Transverse colon (tissue), 4 donors: ENCODE data around the gene PACRG. TPM values are rescaled to one million over a fixed set of nuclear protein-coding genes. Genes with fewer than 3 reads are reported as not detected.

Source experiments
- DNase-seq: peaks from one replicate; pipeline ENCODE4 v3.0.0-alpha.2; 2019
- H3K27ac ChIP-seq, 4 donors: fragments of 200-600 bp; sonication (generic); 2 replicates each; pipeline ENCODE4 v1.5.1; 2016 to 2018; ENCODE audit warnings: inconsistent platforms in 4 of 4
- H3K27me3 ChIP-seq: fragments of 200-600 bp; sonication (generic); 2 replicates; pipeline ENCODE4 v1.5.1; 2017; ENCODE audit warnings: inconsistent platforms
- H3K36me3 ChIP-seq, 4 donors: fragments of 200-600 bp; sonication (generic); 2 replicates each; pipeline ENCODE4 v1.5.1; 2017 to 2019; ENCODE audit warnings: inconsistent platforms in 4 of 4
- H3K4me1 ChIP-seq, 4 donors: fragments of 200-600 bp; sonication (generic); 2 replicates each; pipeline ENCODE4 v1.5.1; 2017 to 2020; ENCODE audit warnings: inconsistent platforms in 4 of 4
- H3K4me3 ChIP-seq, 4 donors: fragments of 200-600 bp; sonication (generic); 1 replicate in 1 of 4; 2 replicates in 3 of 4; pipeline versions ENCODE4 v1.5.1 to v1.6.1; 2017 to 2019; ENCODE audit warnings: inconsistent platforms in 4 of 4
- H3K9me3 ChIP-seq, 2 donors: fragments of 200-600 bp; sonication (generic); 2 replicates each; pipeline ENCODE4 v1.5.1; 2017 to 2019; ENCODE audit warnings: inconsistent platforms in 2 of 2
- CTCF ChIP-seq, 5 experiments: fragments of 200-600 bp in 3 of 5; fragments of 450-650 bp in 2 of 5; sonication (generic) in 3 of 5; IDR thresholded peaks; 1 replicate in 2 of 5; 2 replicates in 3 of 5; pipeline ENCODE4 v1.5.1; 2016 to 2017; ENCODE audit warnings: antibody characterized with exemption in 5 of 5, inconsistent platforms in 3 of 5, mild to moderate bottlenecking in 2 of 5, moderate library complexity in 1 of 5
- EP300 ChIP-seq: sonication (generic); formaldehyde crosslinking; IDR thresholded peaks from one replicate; pipeline ENCODE4 v1.6.1; 2017; ENCODE audit warnings: antibody characterized with exemption, low read depth
- POLR2A ChIP-seq: fragments of 450-650 bp; IDR thresholded peaks from one replicate; pipeline ENCODE4 v1.6.1; 2016; ENCODE audit warnings: antibody characterized with exemption, mild to moderate bottlenecking, moderate library complexity
- POLR2AphosphoS5 ChIP-seq, 3 donors: sonication (generic); formaldehyde crosslinking; IDR thresholded peaks; one replicate each; pipeline ENCODE4 v1.6.1; 2016; ENCODE audit warnings: antibody characterized with exemption in 3 of 3
- WGBS, 2 donors: methylation state at CpG; one replicate each; pipeline ENCODE4 v1.1.5; 2018; ENCODE audit warnings: low coverage in 1 of 2; 5-methylcytosine and 5-hydroxymethylcytosine counted together
- in situ Hi-C, 4 donors: fragments of 200-750 bp; cut with MboI; loops; one replicate each; pipeline versions ENCODE4 v1.15.0 to v1.15.1; 2017; ENCODE audit warnings: low sequenced_read_pairs in 3 of 4, low pct_ligation_motif_present in 1 of 4, low pct_unique_long_range_greater_than_20kb in 1 of 4
- intact Hi-C: fragments of 100-400 bp; cut with DNase I; formaldehyde crosslinking; loops from one replicate; pipeline ENCODE4 v1.15.1; 2023; ENCODE audit warnings: low total_unique reads
- total RNA-seq, 4 donors: library from RNA; depleted of rRNA; stranded (reverse); fragments of >200 nt; gene quantifications; one replicate each; pipeline ENCODE4 v1.1.0, GENCODE V29; 2016

The PACRG gene
- total RNA-seq, 4 donors from 2014 or later, result 1.2 to 13.8 (median 1.4) TPM; not detected in 1

DNA sequence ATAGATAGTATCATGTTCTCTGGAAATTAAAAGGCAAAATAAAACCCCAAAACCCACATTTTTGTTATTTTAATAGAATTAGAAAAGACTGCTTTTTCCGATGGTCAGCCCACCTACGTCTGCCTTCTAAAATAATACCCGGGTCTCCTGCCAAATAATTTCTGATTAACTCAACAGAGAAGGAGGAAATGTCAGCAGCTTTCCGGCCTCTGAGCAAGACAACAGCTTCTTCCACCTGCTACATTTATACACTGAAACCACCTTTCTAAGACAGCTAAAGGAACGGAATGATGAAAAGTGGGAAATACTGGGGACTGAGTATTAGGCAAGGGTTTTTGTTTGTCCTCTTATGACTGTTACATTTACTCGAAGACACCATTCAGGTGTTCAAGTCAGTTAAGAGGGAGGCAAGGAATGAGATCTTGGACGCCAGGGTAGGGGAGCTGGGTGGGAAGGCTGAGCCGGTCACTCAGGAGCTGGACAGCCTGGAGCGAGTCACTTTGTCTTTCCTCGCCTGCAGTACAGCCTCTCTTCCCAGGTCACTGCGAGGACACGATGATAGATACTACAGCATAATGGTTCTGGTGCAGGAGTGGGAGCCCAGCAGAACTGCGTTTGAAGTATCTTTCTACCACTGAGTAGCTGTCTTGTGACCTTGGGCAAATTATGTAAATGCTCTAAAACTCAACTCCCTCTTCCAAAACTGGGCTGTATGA lies 590.5 kb downstream of the PACRG start:
- in situ Hi-C loops, result no loop called here

GRCh38 chr6:163319609-163320366 lies 592.0 kb downstream of the PACRG start:
- in situ Hi-C loops (no loop called here), intact Hi-C loops (no loop called here)
- TF ChIP-seq POLR2A (no peak), CTCF (IDR thresholded peaks at IDR 0.05) (no peak), EP300 (no peak), POLR2AphosphoS5 (IDR thresholded peaks at IDR 0.05) (no peak)
- H3K27me3 ChIP-seq, result no peaks in the 10 kb centered on the region
- no peaks in the 10 kb centered on the region for H3K4me1 ChIP-seq
- H3K27ac ChIP-seq, result no peak overlapping the region
- DNase-seq, result no peak
- H3K36me3 ChIP-seq, result no peaks in the 10 kb centered on the region
- H3K4me3 ChIP-seq, result no peak overlapping the region
- no peaks in the 10 kb centered on the region for H3K9me3 ChIP-seq
- WGBS, 2 donors, result 81 to 83% methylated on average over 4 to 10 of the region's 10 CpGs

More for the DNA sequence above, 590.5 kb downstream of the PACRG start:
- 69 to 84% methylated on average over 5 to 13 of the region's 13 CpGs for WGBS, 2 donors
- H3K4me3 ChIP-seq, result no peak overlapping the region
- H3K27ac ChIP-seq, result no peak overlapping the region
- intact Hi-C loops, result no loop called here
- no peaks in the 10 kb centered on the region for H3K27me3 ChIP-seq
- no peaks in the 10 kb centered on the region for H3K36me3 ChIP-seq
- no peaks in the 10 kb centered on the region for H3K9me3 ChIP-seq
- TF ChIP-seq POLR2A, result no peak
- no peak for TF ChIP-seq POLR2AphosphoS5 (IDR thresholded peaks at IDR 0.05)
- no peak for TF ChIP-seq CTCF (IDR thresholded peaks at IDR 0.05)
- TF ChIP-seq EP300, result no peak
- no peaks in the 10 kb centered on the region for H3K4me1 ChIP-seq
- DNase-seq, result no peak

- no peak for TF ChIP-seq CTCF (IDR thresholded peaks at IDR 0.05)
- no peak for TF ChIP-seq POLR2AphosphoS5 (IDR thresholded peaks at IDR 0.05)
- no peak for TF ChIP-seq POLR2A
- no peak for TF ChIP-seq EP300
- in situ Hi-C loops, result no loop called here
- Histone ChIP-seq H3K9me3 (no peaks in the 10 kb centered on the region), H3K27me3 (no peaks in the 10 kb centered on the region), H3K4me1 (no peaks in the 10 kb centered on the region), H3K27ac (no peak overlapping the region), H3K4me3 (no peak overlapping the region), H3K36me3 (no peaks in the 10 kb centered on the region)
- 39 to 61% methylated on average over 3 of the region's 3 CpGs for WGBS, 2 donors
- DNase-seq, result no peak
- intact Hi-C loops, result no loop called here
Observed at GRCh38 chr6:163320402-163320801, 592.6 kb downstream of the PACRG start.

GRCh38 chr6:163320804-163321203 lies 593.0 kb downstream of the PACRG start:
- 69 to 91% methylated on average over 1 to 2 of the region's 2 CpGs for WGBS, 2 donors
- no peak for DNase-seq
- no peaks in the 10 kb centered on the region for H3K9me3 ChIP-seq
- H3K27ac ChIP-seq, result no peak overlapping the region
- H3K4me3 ChIP-seq, result no peak overlapping the region
- TF ChIP-seq POLR2AphosphoS5 (IDR thresholded peaks at IDR 0.05) (no peak), POLR2A (no peak), CTCF (IDR thresholded peaks at IDR 0.05) (no peak), EP300 (no peak)
- intact Hi-C loops (no loop called here), in situ Hi-C loops (no loop called here)
- no peaks in the 10 kb centered on the region for H3K27me3 ChIP-seq
- no peaks in the 10 kb centered on the region for H3K36me3 ChIP-seq
- H3K4me1 ChIP-seq, result no peaks in the 10 kb centered on the region
